Measurements from ENCODE around the gene OOEP.
"Not testable (repeated sequence)": the region's sequence is repeated elsewhere in the genome, so short reads cannot be mapped to it uniquely, and the experiment has no call there.

OOEP gene

GRCh38 chr6:73393278-73393677 lies 23.6 kb upstream of the OOEP start:
- POLR2A ChIA-PET: no interaction called here
- H3K36me3 ChIP-seq (ENCODE audit: control insufficient read depth in 2 of 2, insufficient read depth in 1 of 2, low read length in 2 of 2): no peaks in the 10 kb centered on the region
- H3K27ac ChIP-seq (ENCODE audit: extremely low read depth, low read depth, low read length): no peak overlapping the region
- H3K4me1 ChIP-seq (ENCODE audit: control insufficient read depth, insufficient read depth, low read length): peaks cover 3% of the 10 kb centered on the region; the same call in 1 of the 2 replicates
- CTCF ChIA-PET: interaction anchor here (0.6 kb wide), 1 partner anchor 1965 kb away, joined by 4 read pairs; no protein-coding TSS in a partner anchor
- no peak for TF ChIP-seq ZNF521 (tag by site-specific recombination; IDR thresholded peaks at IDR 0.05)
- TF ChIP-seq PRDM2 (tag by site-specific recombination; IDR thresholded peaks at IDR 0.05; ENCODE audit: borderline replicate concordance): no peak
- no peak for TF ChIP-seq ZNF658 (tag by site-specific recombination; IDR thresholded peaks at IDR 0.05)
- no peak for TF ChIP-seq ZSCAN18 (tag by site-specific recombination; IDR thresholded peaks at IDR 0.05)
- no peak for TF ChIP-seq ZNF302 (tag by site-specific recombination; IDR thresholded peaks at IDR 0.05; ENCODE audit: low read depth)
- TF ChIP-seq YY1 (tag by site-specific recombination; IDR thresholded peaks at IDR 0.05): no peak
- no peak for TF ChIP-seq ZNF366 (tag by site-specific recombination; conservative IDR thresholded peaks at IDR 0.05)
- no peak for TF ChIP-seq ZNF544 (tag by site-specific recombination; IDR thresholded peaks at IDR 0.05)
- TF ChIP-seq OSR2 (tag by site-specific recombination; IDR thresholded peaks at IDR 0.05): no peak
- TF ChIP-seq ZNF48 (tag by site-specific recombination; IDR thresholded peaks at IDR 0.05): no peak
- TF ChIP-seq SALL2 (tag by site-specific recombination; IDR thresholded peaks at IDR 0.05; ENCODE audit: borderline replicate concordance): no peak
- no peak overlapping the region for H3K4me3 ChIP-seq (ENCODE audit: low read depth, low read length)
- H3K9me3 ChIP-seq (ENCODE audit: control insufficient read depth, insufficient read depth, low read depth, low read length): no peaks in the 10 kb centered on the region

- H3K27ac ChIP-seq (ENCODE audit: extremely low read depth, low read depth, low read length); H3K4me1 ChIP-seq (ENCODE audit: control insufficient read depth, insufficient read depth, low read length); H3K9me3 ChIP-seq (ENCODE audit: control insufficient read depth, insufficient read depth, low read depth, low read length); H3K4me3 ChIP-seq (ENCODE audit: low read depth, low read length); CTCF ChIA-PET; H3K36me3 ChIP-seq (ENCODE audit: control insufficient read depth in 2 of 2, insufficient read depth in 1 of 2, low read length in 2 of 2); POLR2A ChIA-PET: not testable (repeated sequence)
- TF ChIP-seq ZNF184 (tag by site-specific recombination; IDR thresholded peaks at IDR 0.05): 0 out of 2 replicates have a peak, but pooled peaks have one; percentile 47
- peak; percentile 80; the same call in 1 of the 2 replicates for TF ChIP-seq ZNF544 (tag by site-specific recombination; IDR thresholded peaks at IDR 0.05)
- TF ChIP-seq OSR2 (tag by site-specific recombination; IDR thresholded peaks at IDR 0.05): peak; percentile 48
- TF ChIP-seq ZBTB44 (tag by site-specific recombination; IDR thresholded peaks at IDR 0.05): peak; percentile 20; the same call in 1 of the 2 replicates
- peak; percentile 65; the same call in 1 of the 2 replicates for TF ChIP-seq ZNF37A (tag by site-specific recombination; IDR thresholded peaks at IDR 0.05)
- TF ChIP-seq KLF10 (tag by site-specific recombination; IDR thresholded peaks at IDR 0.05): 0 out of 2 replicates have a peak, but pooled peaks have one; percentile 33
- TF ChIP-seq ZNF350 (tag by site-specific recombination; IDR thresholded peaks at IDR 0.05): peak; percentile 69
- 0 out of 2 replicates have a peak, but pooled peaks have one; percentile 60 for TF ChIP-seq ZNF112 (tag by site-specific recombination; IDR thresholded peaks at IDR 0.05)
- TF ChIP-seq BCL6B (tag by site-specific recombination; IDR thresholded peaks at IDR 0.05): 0 out of 2 replicates have a peak, but pooled peaks have one; percentile 24
Measured at GRCh38 chr6:73392188-73392587, 22.5 kb upstream of the OOEP start.
